ENCODE measurements around the gene TBC1D5. TPM values are rescaled to one million over a fixed set of nuclear protein-coding genes. Genes with fewer than 3 reads are reported as not detected.
A peak's percentile ranks its signal among the peaks of the same experiment; 100 is the strongest.

Gene TBC1D5
- total RNA-seq, 1 donor from 2014 or later: 67.1 TPM

- no peaks in the 10 kb centered on the region for H3K27me3 ChIP-seq (ENCODE audit: control insufficient read depth, insufficient read depth, low read length)
- no peak overlapping the region for H3K4me3 ChIP-seq (ENCODE audit: low read depth, low read length)
- TF ChIP-seq CTCF (IDR thresholded peaks at IDR 0.05; ENCODE audit: insufficient read depth, low read length, severe bottlenecking): no peak
- DNase-seq (ENCODE audit: low read depth) (peak; percentile 64), FAIRE-seq (no peak)
- no peaks in the 10 kb centered on the region for H3K36me3 ChIP-seq (ENCODE audit: control insufficient read depth, insufficient read depth, low read length)
These were observed 630.8 kb downstream of the TBC1D5 start for GRCh38 chr3:17111586-17111985.

GRCh38 chr3:17110660-17111396 lies 631.6 kb downstream of the TBC1D5 start:
- no peaks in the 10 kb centered on the region for H3K36me3 ChIP-seq (ENCODE audit: control insufficient read depth, insufficient read depth, low read length)
- TF ChIP-seq CTCF (IDR thresholded peaks at IDR 0.05; ENCODE audit: insufficient read depth, low read length, severe bottlenecking): no peak
- no peaks in the 10 kb centered on the region for H3K27me3 ChIP-seq (ENCODE audit: control insufficient read depth, insufficient read depth, low read length)
- FAIRE-seq (no peak), DNase-seq (ENCODE audit: low read depth) (peak; percentile 23)
- no peak overlapping the region for H3K4me3 ChIP-seq (ENCODE audit: low read depth, low read length)

Data from bronchial epithelial cell (primary cell).